NCI-H1930 (cell line): ENCODE data around the gene SYNGR2.

Source experiments
- DNase-seq, 2 experiments: peaks; one replicate each; lab custom pipeline; 2025; lab: John Stamatoyannopoulos, UW

Gene SYNGR2, protein sequence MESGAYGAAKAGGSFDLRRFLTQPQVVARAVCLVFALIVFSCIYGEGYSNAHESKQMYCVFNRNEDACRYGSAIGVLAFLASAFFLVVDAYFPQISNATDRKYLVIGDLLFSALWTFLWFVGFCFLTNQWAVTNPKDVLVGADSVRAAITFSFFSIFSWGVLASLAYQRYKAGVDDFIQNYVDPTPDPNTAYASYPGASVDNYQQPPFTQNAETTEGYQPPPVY

DNA sequence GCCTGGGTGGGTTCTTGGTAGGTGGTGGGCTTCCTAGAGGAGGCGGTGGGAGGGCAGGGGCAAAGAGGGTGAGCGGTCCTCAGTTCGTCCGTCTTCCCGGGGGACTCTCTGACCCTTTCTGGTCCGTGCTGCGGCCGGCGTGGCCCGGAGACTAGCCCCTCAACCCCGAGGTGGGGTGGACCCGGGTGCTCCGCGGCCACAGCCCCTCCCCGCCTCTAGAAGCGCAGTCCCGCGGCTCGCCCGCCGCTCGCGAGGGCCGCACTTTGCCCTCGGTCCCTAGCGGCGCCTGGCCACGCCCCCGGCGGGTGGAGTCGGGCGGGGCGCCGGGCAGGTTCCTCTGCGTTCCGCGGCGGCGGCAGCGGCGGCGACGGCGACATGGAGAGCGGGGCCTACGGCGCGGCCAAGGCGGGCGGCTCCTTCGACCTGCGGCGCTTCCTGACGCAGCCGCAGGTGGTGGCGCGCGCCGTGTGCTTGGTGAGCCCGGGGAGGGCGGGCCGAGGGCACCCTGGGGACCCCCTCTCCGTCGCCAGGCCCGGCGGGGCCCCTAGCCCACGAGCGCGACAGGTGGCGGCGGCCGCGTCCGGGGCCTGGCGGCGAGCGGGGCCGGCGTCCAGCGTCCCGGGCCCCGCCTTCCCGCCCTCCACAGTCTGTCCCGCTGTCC lies at the start of gene SYNGR2:
Gene SYNGR2 (plus strand): TSS at position 340 of the 661 bp plus-strand sequence. CDS start 36 bp downstream, at position 376.
- peak; percentile 79 to 88 for DNase-seq

DNA sequence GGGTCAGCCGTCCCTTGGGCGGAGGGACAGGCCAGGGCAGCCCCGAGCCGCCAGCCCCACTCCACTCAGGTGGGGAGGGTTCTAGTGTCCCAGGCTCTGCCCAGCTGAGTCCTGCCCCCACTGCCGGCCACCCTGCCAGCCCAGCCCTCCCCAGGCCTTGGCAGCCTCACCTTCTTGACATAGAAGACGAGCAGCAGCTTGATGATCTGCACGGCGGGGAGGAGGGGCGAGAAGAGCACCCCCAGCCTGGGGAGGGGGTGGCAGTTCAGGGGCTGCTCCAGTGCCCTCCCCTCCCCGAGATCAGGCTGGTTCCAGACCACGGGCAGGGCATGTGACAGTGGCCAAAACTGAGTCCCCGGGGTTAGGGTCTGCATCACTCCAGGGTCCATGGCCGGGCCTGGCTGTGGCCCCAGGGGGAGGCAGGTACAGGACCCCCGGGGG lies 49.6 kb upstream of the SYNGR2 start:
- DNase-seq: no peak

DNA sequence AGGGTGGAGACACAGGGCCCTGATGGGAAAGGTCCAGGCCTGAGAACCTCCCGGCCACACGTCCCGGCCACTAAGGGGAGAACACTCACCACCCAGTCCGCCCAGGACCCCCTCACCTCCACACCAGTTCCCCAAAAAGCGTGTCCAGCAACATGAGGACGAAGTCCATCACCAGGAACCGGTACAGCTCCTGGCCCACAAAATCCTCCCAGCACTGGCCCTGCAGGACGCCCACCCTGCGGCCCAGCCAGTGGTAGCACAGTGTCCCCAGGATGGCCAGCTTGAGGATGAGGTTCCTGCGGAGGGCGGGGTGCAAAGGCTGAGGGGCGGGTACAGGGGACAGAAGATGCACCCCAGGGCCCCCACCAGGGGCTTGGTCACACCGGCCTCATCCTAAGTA lies 47.8 kb upstream of the SYNGR2 start:
- DNase-seq: no peak

DNA sequence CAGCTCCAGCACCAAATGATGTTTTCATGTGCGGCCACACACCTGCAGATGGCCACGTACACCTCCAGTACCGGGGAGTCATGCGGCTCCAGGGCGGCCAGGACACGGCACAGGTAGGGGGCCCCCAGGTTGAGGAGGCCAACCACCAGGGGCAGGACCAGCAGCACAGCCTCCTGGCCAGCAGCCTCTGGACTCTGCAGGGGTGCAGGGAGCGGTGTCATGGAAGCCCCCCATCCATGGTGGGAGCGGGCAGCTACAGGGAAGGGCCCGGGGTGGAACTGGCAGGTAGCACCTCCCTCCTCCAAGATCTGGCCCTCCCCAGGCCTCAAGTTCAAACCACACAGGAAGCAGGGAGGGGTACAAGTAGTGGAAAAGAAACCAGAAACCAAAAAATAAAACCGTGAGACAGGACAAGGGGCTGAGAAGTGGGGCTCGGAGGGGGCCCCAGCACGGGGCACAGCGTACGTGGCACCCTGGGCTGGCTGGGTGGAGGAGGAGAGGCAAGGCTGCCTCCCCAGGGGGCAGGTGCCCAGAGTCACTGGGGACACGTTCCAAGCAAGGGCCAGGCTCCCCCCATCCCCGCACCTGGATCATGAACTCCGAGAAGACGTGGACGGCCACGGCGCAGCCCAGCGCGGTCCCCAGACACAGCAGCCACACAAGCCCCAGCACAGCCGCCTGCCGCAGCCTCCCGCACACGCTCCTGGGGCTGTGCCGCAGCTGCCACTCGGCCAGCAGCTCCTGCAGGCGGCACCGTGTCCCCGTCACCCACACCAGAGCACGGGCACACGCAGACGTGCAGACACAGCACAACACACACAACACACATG lies 47.2 kb upstream of the SYNGR2 start:
- no peak for DNase-seq

DNA sequence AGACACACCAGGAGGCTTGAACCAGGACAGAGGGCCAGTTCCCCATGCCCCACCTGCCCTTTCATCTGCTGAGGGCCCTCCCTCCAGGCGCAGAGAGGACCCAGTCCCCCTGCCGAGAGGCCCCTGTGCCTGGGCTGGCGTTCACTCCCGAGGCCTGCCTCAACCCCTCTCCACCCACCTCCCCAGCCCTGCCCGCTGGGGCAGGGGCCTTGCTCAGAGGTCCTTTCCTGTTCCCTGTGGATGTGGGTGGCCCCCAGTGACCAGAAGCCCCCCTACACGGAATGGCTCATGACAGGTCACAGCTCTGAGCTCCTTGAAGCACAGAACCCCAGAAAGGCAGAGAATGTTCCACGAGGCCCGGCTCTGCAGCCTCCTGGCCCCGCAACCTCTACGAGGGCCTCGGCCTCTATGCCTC lies 46.6 kb upstream of the SYNGR2 start:
- no peak for DNase-seq

DNA sequence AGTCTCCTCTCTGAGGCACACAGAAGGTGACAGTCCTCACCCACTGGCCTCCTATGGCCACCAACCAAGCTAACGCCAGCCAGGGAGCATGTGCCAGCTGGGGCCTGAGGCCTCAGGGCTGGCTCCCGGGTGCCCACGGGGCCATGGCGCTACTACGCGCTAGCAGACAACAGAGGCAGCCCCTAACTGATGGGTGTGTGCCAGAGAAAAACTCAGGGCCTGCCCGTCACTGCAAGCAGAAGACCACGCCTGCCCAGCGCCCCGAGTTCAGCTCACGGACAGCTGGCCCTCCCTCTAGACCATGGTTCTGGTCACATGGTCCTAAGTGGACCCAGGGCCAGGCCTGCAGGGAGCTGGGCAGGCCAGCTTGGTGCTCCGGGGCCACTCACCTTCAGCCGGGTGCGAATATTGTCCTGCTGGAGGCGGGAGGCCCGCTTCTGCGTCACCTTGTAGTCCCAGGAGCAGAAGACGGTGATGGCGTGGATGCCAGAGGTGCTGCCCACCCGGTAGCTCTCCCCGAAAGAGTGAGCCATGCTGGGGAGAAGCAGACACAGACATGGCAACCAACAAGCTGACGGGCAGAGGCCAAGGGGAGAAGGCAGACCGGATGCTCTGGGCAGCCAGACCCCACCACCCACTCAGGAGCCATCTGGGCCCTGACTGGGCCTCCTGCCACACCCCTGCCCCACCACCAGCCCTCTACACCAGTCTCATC lies 46.0 kb upstream of the SYNGR2 start:
- DNase-seq: no peak

DNA sequence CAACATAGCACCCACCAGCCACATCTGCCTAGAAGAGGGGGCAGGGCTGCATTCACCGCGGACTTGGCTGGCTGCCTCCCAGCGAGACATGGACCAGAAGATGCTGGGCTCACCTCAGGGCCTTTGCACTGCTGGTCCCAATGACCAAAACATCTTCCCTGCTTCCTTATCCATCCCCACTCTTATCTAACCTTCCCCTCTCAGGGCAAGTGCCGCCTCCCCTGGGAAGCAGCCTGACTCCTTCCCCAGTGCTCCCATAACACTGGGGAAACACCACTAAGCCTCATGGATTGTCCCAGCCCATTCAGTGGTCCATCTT lies 45.5 kb upstream of the SYNGR2 start:
- no peak for DNase-seq

DNA sequence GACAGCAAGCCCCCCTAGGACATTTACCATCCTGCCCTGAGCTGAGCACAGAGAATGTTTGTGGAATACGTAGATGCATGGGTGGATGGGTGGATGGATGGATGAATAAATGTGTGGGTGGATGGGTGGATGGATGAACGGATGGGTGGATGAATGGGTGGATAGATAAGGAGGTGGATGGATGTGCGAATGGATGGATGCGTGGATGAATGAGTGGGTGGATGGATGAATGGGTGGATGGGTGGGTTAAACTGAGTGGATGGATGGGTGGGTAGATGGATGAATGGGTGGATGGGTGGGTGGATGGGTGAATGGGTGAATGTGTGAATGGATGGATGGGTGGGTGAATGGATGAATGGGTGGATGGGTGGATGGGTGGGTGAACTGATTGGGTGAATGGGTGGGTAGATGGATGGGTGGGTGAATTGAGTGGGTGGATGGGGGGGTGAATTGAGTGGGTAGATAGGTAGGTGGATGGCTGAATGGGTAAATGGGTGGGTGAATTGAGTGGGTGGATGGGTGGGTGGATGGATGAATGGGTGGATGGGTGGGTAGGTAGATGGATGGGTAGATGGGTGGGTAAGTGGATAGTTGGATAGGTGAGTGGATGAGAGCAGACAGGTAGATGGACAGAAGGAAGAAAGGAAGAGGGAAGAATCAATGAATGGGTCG lies 45.0 kb upstream of the SYNGR2 start:
- no peak for DNase-seq

DNA sequence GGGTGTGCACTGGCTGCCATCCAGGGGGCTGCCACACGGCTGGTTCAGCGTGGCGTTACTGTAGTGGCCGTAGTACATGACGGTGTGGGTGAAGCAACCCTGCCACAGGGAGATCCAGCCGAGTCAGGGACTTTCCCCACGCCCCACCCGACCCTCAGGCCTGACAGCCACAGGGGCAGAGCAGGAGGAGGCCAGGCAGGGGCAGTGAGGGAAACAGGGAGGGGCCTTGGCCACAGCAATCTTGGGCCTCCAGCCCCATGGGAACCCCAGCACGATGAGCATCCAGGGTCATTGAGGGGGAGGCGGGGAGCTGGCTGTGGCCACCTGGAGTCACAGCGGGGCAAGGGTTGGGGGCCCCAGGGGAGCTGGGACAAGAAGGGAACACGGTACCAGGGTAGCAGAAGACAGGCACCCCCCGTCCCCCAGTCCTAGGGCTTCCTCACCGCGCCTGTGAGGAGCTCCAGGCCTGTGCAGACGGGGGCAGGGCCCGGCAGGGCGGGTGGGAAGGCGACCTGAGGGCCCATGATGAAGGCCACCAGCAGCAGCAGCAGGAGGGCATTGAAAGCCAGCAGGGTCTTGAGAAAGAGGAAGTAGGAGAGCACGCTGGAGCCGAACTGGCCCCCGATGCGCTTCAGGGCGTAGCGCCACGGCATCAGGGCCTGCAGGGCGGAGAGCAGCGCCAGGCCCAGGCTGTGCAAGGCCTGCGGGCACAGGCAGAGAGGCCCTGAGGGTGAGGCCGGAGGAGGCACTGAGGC lies 44.1 kb upstream of the SYNGR2 start:
- no peak for DNase-seq

DNA sequence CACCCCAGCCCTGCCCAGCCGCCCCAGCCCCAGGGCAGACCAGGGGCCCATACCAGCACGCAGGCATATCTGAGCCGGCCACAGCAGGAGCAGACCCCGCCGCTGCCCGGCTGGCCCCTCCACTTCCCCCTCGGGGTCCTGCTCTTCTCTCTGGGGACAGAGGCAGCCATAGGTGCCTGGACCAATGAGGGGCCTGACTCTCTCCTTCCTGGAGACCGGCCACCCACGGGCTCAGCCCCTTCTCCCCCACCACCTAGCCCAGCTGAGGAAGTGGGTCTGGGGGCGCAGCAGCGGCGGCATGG lies 43.6 kb upstream of the SYNGR2 start:
- no peak for DNase-seq

DNA sequence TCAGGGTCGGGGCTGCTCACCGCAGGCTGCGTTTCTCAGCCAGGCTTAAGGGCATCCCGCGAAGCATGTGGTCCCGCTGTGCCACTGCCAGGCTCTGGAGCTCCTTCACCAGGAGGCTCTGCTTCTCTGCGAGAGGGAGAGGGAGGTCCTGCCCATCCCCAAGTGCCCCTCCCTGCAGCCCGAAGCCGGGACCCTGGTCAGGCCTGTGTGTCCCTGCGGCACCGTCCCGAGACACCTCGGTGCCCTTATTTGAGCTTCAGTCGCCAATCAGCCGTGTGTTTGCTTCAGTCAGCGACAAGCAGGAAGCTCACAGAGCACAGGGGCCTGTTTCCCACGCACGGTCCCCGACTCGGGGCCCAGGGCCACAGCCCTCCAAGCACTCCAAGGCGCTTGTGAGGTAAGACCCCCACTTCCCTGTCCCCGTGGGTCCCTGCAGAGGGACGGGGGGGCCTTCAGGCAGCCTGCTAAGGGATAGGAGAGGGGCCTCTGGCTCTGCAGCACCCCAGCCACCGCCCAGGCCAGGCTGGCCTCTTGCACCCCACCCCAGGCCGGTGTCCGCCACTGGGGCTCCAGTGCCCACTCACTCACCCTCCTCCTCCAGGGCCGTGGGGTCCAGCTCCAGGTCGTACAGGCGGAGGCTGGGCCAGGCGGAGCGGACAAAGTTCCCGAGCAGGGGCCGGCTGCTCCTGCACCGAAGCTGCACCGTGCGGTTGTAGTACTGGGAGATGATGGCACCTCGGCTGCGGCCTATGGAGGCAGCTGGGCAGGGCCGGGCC lies 43.1 kb upstream of the SYNGR2 start:
- no peak for DNase-seq

DNA sequence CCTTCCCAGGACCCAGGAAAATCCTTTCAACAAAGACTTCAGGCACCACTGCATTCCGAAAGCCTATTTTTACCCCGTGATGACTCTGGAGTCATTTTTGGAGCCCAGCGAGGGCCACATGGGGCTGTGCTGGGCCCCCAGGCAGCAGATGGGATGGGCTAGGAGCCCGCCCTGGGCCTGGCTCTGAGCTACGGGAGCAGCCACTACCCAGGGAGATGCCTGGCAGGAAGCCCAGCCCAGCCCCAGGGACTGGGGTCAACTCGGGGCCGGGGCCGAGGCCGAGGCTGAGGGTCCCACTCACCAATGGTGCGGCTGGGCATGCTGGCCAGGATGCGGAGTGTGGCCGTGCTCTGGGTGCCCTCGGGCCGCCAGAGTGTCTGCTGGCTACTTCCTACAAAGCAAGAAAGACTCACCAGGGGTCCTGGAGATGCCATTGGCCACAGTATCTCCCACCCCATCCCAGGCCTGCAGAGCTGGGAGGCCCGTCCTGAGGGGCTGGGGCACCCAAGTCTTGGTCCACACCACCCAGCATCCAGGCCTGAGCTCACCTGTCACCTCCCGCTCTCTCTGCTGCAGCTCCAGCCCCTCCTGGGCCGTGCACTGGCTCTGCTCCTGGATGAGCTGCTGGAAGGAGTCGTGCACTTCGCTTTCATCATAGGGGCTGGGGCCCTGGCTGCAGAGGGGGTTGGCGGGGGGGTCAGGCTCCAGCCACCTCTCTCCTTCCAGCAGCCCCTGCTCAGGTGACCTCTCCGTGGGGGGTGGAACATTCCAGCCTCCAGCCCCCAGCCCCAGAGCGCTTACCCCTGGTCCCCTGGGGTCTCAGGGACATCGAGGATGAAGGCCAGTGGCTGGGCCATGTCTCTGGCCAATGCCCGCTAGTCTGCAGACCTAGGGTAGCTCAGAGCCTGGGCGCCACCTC lies 42.1 kb upstream of the SYNGR2 start:
- no peak for DNase-seq

DNA sequence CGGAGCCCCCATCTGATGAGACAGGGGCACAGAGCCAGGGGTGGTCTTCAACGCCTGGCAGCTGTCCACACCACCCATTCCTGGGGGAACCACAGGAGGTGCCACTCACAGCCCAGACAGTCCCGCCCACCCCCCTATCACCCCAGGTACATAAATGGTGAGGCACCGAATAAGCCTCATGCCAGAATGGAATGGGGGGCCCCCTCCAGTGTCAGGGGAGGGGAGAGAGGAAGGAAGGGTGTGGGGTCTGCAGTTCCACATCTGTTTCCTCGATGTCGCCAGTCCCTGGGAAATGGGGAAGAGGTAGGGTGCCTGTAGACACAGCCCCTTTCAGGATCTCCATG lies 41.5 kb upstream of the SYNGR2 start:
- no peak for DNase-seq

DNA sequence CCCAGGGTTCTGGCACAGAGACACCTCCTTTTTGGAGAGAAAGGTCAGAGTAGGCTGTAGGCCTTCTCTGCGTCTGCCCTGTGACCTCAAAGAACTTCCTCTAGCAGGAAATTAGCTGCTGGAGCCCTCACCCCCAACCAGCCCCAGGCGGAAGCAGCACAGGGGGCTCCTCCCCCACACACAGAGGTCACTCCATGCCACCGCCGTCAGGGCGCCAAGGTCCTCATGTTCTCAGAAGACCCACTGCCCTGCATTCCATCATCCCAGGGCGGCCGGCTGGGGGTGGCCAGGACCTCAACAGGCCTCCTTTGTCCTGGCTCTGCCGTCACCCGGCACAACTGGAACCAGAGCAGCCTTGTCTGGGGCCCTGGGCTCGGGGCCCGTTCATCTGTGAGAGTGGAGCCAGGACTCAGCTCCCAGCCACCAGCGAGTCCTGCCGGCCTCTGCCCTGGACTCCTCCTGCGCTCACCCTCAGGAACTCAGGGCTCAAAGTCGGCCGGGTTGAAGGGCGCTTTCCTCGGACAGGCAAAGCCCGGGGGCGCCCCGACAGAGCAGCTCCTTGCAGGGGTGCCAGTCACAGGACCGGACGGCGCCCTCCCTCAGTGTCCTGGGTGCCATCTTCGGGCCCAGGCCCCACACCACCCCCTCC lies 41.0 kb upstream of the SYNGR2 start:
- no peak for DNase-seq

DNA sequence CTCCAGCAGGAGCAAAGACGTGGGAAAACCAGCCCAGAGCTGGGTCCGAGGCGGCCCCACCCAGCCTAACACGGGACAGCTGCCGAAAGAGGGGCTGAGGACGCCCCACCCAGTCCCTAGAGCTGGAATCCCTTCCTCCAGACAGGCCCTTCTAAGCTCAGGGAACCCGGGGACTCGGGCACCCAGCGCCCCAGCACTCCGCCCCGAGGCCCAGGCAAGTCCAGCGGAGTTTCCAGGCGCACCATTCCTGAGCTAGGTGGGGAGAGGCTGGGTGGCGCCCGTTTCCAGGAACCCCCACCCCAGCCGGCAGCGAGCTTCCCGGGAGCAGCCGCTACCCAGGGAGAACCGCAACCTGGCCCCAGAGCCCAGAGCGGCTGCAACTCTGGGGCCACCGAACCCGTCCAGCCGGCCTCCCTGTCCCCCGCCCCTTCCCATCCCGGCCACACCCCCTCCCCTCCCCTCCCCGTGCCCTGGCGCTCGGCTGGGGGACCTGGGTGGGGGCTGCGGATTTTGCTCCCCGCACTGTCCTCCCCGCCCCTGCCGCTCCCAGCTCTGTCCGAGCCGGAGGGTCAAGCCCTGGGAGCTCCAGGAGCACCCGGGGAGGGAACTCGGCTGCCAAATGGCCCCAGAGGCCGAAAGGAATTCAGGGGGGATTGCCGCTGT lies 40.4 kb upstream of the SYNGR2 start:
- no peak for DNase-seq

DNA sequence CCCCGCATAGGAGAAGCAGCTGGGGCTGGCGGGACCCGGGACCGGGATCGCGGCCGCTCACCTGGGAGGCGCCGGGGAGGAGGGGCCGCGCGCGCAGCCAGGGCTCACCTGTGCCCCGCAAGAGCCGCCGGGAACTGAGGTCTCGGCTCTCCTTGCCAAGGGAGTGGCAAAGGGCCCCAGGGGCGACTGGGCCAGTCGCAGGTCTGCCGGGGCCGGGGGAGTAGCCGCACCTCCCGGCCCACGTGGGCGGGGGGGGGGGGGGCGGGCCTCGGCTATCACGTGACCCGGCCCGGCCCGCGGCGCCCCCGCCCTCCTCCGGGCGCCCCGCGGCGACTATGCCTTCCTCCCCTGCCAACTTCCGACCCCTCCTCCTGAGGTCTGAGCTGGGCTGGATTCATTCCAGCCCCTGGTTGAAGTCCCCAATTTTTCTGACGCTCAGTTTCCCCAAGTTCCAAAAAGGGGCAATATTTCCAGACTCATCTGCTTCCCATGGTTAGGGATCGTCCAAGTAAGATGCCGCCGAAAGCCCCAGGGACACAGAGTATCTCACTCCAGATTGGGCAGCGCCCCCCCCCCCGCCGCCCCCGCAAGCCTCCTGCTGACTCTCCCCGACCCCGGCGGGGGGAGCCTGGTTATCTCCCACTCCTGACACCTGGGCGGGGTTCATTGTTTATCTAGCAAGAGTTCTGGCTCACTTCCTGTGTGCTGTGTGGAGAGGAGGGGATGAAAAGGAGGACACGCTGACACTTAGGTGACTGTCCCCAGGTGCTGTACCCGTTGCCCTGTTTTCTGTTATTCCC lies 39.6 kb upstream of the SYNGR2 start, which contains the start of gene TMC6:
Gene TMC6 (minus strand): TSS at position 205 of the 800 bp plus-strand sequence. CDS start 1,923 bp downstream, outside the sequence.
- DNase-seq: peak in 1 of 2 experiments; percentile 46

DNA sequence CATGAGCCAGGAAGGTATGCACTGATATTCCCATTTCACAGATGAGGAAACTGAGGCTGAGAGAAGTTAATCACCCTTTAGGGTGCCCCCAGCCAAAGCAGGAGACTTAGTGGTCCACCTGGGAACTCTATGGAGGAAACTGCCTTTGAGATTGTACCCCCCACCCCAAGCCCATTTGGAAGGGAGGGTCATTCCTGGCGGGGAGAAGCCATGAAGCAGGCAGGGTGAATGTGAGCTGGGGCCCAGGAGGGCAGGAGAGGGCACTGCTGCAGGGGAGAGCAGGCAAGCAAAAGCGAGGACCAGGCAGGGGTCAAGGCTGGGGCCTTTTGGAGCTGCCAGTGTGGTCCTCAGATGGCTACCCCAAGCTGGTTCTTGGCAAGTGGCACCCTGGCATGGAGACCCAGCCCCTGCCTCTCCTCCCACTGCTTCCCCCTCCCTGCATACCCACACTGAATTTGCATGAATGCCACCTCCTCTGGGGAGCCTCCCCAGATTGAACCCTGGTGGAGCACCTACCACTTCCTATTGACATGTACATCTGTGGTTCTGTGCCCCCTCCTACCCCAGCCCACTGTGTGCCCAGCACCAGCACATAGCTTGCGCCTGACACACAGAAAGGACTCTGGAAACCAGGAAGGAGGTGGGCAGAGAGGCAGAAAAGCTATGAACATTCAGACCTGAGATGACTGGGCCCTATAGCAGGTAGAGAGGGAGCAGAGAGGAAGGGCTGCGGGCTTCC lies 38.9 kb upstream of the SYNGR2 start:
- no peak for DNase-seq
